Activated CD4-positive, alpha-beta T cell treated with anti-CD3 and anti-CD28 coated beads, Interleukin-2, Interleukin-4, amounts not matched to agents 100 ng/mL and 50 ng/mL, durations not matched to agents 16 hours and 8 hours (primary cell): ENCODE measurements around the gene ADGRE2.
"Not testable (repeated sequence)": the region's sequence is repeated elsewhere in the genome, so short reads cannot be mapped to it uniquely, and the experiment has no call there.

ENCODE experiments used
- DNase-seq: peaks from one replicate; pipeline ENCODE4 v3.0.0-alpha.2; 2020; ENCODE audit warnings: low spot score

ADGRE2 gene

DNA sequence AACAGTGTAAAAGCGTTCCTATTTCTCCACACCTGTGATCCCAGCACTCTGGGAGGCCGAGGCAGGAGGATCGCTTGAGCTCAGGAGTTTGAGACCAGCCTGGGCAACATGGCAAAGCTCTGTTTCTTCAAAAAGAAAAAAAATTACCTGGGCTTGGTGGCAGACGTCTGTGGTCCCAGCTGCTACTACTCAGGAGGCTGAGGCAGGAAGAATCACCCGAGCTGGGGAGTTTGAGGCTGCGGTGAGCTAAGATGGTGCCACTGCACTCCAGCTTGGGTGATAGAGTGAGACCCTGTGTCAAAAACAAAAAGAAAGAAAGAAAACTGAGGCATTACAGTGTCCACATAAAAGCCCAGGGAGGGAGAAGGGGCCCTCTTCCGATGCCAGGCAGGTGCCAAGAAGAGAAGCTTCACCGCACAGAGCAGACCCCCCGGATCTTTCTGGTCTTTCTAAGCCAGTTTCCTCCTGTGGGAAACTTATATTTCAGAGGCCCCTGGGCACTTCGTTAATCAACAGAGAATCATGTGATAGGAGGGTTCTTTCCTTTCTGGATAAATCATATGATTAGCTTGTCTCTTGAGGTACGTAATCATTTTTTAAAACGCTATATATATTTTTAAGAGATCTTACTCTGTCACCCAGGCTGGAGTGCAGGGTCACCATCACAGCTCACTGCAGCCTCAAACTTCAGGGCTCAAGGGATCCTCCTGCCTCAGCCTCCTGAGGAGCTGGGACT lies at the start of gene ADGRE2:
Gene ADGRE2 (minus strand): TSS at position 451 of the 736 bp plus-strand sequence. CDS start 1,804 bp downstream, outside the sequence.
- not testable (repeated sequence) for DNase-seq

DNA sequence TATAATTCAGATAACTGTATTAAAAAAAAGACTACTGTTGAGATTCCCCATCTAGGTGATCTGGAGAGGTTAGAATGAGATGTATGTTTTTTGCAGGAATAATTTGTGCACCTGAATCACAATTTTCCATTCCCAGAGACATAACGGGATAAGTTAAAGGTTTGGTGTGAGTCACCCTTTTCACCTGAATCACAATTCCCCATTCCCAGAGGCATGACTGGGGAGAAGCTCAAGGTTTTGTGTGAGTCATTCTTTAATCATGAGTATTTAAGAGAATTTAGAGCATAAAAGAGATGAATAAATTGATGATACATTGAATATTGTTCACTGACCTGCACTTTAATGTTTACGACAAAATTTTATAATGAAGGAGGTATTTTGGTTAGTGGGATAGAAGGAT lies 47.6 kb upstream of the ADGRE2 start:
- DNase-seq = no peak

DNA sequence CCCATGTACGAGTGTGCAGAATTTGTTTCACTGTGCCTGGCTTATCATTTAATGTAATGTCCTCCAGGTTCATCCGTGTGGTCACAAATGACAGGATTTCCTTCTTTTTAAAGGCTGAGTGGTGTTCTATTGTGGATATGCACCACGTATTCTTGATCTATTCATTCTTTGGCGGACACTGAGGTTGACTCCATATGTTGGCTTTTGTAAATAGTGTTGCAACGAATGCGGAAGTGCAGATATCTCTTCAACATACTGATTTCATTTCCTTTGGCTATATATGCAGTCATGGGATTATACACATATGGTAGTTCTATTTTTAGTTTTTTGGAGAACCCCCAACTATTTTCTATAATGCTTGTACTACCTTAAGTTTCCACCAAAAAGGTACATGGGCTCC lies 43.6 kb upstream of the ADGRE2 start:
- no peak for DNase-seq

DNA sequence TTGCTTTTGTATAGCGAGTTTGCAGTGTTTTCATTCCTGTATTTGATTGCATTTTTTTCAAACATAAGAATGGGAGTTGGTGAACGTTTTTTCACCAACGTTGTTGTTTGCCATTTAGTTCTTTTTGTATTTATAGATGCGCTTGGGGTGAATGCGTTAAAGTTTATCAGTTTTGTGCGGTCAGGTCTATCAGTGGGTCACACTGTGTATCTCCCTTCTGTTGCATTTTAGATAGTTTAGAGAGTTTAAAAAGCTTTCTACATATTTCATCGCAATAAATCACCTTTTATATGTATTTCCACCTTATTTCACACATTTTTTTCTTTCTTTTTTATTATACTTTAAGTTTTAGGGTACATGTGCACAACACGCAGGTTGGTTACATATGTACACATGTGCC lies 40.2 kb upstream of the ADGRE2 start:
- DNase-seq = no peak

DNA sequence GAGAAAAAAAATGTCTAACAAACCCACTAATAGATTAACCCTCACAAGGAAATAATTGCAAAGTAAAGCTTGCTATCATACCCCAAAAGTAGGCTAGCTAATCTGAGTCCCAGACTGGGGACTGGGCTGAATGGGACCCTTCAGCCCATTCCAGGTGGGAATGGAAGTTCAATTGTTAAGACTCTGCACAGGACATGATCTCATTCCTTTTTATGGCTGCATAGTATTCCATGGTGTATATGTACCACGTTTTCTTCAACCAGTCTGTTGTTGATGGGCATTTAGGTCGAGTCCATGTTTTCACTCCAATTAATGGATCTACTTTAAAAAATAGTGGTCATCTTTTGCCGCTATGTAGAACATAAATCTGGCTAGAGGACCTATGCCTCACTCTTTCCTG lies 38.7 kb upstream of the ADGRE2 start:
- DNase-seq = no peak

DNA sequence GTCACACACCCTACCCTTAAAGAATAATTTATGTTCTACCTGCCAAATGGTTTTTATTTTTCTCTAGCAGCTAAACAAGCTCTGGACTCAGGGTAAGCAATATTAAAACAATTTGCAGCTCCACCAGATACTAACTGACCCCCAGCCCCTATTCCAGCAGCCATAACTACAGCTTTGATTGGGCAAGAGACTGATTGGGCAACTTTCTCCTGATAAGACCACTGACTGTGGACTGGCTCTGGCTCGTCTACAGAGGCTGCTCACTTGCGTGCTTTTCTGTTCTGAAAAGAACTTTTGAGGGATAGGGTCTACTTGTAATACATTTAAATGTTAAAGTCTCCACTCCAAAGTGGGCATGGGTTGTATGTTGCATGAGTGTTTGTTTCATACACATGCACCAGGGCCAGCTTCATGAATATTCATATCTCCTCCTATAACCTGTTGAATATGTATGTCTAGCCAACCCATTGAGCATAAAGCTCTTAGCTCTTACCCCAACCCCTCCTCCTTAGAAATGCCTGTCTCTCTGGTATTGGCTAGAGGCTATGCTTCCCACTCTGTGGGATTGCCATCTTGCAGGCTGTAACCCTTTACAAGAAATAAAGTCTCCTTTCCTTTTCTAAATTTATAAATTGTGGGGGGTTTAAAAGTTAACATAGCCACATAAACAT lies 36.8 kb upstream of the ADGRE2 start:
- no peak for DNase-seq

DNA sequence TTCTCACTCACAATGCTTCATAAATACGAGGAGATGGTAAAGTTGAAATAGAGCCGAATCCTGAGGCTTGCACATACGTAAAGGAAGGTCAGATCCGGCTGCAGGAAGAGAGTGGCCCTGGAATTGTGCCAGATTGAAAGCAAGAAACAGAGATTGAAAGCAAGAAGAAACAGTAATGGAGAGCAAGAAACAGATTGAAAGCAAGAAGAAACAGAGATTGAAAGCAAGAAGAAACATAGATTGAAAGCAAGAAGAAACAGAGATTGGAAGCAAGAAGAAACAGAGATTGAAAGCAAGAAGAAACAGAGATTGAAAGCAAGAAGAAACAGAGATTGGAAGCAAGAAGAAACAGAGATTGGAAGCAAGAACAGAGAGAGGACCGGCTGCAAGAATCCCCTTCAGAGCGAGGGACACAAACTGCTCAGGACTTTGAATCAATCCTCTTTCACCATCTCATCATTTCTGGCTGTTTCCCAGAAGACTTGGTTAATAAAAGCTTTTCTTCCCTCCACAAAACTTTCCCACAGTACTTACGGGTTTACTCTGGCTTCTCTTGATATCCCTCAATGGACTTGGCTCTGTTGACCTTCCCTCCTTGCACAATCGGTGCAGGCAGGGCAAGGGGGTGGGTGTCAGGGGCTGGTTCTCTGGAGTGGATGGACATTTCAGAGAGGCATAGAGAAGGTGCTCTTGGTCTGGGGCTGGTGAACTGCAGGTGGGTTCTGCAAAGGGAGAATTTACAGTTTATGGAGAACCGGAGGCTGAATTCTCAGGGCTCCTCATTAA lies 31.1 kb upstream of the ADGRE2 start:
- DNase-seq = no peak

DNA sequence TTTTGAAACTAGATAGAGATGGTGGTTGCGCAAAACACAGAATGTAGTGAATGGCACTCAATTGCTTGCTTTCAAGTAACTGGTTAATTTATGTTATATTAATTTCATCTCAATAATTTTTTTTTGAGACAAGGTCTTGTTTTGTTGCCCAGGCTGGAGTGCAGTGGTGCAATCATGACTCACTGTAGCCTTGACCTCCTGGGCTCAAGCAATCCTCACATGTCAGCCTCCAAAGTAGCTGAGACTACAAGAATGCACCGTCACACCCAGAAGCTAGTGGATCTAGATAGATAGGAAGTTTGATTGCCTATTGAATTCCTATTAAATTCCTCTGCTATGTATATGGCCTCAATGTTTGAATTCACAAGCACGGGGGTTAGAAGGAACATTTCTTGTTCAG lies 26.4 kb upstream of the ADGRE2 start:
- DNase-seq = no peak

DNA sequence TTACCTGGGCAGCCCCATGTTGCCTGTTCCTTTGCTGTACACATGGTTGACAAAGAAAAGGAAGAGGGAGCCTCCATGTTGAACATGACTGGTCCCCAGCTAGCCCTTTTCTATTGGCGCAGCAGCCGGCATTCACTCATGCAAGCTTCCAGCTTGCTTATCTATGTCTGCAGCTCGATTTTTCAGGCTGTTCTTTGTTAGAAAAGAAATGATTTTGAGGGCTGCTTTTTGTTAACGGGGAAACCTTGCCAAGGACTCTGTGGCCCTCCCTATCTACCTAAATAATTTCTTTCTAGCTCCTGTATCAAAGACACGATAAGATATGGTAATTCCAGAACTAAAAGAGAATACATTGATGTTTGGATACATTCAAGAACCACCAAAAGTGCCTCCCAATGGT lies 20.4 kb upstream of the ADGRE2 start:
- no peak for DNase-seq

DNA sequence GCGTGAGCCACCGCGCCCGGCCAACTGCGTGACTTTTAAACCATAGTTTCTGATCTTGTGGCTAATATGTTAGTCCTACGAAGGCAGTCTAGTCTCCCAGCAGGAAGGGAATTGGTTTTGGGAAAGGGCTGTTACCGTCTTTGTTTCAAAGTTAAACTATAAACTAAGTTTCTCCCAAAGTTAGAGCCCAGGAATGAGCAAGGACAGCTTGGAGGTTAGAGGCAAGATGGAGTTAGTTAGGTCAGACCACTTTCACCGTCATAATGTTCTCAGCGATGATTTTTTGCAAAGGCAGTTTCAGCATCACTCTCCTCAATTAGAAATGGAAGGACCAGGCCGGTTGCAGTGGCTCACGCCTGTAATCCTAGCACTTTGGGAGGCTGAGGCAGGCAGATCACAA lies 17.7 kb upstream of the ADGRE2 start:
- DNase-seq = no peak

DNA sequence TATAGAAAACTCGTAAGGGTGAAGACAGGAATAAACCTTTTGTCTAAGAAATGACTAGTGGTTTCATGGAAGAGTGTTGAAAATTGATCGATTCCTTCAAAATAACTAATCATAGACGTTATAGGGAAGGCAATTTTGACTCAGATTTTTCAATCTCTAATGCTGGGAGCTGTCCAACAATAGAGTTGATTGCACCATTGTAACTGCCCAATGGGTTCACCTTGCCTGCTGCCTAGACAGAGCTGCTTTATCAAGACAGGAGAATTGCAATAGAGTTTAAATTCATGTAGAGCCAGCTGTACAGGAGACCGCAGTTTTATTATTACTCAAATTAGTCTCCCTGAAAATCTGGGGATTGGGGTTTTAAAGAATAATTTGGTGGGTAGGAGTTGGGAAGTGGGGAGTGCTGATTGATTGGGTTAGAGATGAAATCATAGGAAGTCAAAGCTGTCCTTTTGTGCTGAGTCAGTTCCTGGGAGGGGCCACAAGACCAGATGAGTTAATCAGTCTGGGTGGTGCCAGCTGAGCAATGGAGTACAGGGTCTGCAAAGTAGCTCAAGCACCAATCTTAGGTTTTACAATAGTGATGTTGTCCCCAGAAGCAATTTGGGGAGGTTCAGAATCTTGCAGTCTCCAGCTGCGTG lies 16.8 kb upstream of the ADGRE2 start:
- DNase-seq = no peak

DNA sequence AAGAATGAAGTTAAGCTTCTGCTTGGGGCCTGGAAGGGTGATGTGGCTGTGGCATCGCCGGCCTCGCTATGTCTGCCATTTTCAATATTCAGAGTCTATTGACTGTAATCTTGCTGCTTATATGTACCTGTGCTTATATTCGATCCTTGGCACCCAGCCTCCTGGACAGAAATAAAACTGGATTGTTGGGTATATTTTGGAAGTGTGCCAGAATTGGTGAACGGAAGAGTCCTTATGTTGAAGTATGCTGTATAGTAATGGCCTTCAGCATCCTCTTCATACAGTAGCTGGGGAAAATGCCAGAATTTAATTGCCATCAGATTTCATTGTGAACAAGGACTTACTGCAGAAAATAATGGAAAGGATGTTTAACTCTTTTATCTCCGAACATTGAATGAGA lies 13.9 kb upstream of the ADGRE2 start:
- DNase-seq = not testable (repeated sequence)

DNA sequence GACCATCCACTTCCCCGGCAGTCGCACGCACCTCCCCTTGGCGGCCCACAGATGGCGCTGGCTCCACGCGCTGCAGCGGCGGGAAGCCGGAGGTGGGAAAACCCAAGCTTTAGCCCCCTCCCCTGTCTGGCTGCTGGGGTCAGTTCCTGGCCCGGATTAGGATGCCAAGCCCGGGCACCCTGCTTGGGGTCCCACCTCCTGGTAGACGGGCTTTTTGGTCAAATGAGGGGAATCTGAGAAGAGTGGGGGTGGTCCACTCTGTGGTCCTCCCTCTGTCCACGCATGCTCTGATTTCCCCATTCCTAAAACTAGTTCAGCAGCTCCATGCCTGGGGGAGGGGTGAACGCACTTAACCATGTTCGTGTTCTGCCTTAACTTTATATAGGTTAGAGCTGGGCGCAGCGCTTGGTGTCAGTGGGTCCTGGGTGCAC lies 8.1 kb upstream of the ADGRE2 start:
- DNase-seq = peak; percentile 8

DNA sequence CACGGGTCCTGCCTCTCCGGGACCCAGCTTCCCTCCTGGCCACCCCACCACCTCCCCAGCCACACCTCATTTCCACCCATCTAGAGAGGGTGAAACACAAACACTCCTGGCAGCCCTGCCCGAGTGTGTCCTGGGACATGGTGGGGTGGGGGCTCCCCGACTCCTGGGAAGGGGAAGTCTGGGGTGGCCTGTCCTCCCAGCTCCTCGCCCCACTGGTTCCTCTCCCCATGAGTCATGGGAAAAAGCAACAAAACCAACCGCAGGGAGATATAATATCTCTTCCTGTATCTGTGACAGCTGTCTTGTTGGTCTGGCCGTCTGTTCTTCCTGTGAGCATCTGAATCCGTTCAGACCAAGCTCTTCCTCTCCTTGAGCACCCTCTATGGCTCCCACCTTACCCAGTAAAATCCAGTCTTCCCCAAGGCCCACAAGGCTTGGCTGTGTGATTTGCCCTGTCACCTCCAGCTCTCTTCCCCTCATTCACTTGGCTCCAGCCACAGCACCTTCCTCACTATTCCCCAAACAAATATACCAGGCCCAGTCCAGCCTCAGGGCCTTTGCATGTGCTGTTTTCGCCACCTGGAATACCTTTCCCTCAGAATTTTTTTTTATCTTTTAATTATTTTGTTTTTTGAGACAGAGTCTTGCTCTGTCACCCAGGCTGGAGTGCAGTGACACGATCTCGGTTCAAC lies 6.9 kb upstream of the ADGRE2 start:
- DNase-seq = peak; percentile 19

DNA sequence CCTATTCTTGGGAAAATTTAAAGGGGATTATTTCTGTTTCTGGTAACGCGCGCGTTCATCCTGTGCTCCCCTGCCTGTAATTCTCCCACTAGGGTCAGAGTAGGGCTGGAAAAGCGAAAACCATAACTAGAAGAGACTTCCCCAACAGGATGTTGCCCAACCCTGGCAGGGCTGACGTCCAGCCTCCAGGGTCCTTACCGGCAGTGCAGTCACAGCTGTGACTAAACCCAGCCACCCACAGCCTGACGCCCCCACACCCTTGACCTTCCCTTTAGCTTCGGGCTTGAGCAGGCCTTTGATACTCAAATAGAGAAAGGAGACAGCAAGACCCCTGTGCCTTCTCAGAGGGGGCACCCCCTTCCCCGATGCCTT lies 6.4 kb upstream of the ADGRE2 start:
- peak; percentile 15 for DNase-seq

DNA sequence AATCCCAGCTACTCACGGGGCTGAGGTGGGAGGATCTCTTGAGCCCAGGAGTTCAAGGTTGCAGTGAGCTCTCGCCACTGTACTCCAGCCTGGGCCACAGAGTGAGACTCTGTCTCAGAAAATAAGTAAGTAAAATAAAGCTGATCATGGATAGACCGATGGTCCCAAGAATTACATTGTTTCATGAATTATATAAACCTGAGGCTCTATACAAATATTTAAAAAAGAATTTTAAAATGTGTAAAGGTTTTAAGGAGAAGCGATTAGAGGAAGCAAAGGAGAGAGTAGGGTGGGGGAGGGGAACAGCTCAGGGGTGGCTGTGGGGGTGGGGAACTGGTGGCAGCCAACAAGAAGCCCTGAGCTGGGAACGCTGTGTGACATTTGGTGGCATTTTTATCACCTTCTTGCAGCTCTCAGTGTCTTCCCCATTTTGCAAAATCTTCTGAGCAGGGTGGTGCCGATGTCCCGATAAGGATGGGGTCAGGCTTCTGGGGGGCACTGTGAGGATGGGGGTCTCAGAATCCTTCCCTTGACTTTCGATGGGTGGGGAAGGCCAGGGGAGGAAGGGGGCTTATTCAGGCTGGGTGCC lies 5.1 kb upstream of the ADGRE2 start:
- not testable (repeated sequence) for DNase-seq

DNA sequence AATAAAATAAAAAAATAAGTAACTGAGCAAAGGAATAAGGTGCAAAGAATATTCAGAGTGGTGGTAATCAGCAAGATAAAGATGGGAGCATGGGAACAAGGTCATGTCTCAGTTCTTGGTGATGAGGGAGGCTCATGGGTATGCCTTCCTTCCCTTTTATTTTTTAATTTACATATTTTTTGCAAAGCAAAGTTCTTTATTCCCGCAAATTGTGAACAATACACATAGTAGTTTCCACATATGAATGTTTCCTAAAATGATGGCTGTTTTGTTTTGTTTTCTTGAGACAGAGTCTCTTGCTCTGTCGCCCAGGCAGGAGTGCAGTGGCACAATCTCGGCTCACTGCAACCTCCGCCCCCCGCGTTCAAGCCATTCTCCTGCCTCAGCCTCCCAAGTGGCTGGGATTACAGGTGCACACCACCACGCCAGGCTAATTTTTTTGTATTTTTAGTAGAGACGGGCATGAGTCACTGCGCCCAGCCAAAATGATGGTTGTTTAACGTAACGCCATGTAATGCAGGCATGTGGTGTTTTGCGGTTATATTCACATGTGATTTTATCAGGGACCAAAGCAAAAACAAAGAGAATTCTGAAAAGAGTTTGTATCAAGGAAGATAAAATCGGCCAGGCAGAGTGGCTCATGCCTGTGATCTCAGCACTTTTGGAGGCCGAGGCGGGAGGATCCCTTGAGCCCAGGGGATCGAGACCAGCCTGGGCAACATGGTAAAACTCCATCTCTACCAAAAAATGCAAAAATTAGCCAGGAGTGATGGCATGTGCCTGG lies 4.5 kb upstream of the ADGRE2 start:
- DNase-seq = no peak

DNA sequence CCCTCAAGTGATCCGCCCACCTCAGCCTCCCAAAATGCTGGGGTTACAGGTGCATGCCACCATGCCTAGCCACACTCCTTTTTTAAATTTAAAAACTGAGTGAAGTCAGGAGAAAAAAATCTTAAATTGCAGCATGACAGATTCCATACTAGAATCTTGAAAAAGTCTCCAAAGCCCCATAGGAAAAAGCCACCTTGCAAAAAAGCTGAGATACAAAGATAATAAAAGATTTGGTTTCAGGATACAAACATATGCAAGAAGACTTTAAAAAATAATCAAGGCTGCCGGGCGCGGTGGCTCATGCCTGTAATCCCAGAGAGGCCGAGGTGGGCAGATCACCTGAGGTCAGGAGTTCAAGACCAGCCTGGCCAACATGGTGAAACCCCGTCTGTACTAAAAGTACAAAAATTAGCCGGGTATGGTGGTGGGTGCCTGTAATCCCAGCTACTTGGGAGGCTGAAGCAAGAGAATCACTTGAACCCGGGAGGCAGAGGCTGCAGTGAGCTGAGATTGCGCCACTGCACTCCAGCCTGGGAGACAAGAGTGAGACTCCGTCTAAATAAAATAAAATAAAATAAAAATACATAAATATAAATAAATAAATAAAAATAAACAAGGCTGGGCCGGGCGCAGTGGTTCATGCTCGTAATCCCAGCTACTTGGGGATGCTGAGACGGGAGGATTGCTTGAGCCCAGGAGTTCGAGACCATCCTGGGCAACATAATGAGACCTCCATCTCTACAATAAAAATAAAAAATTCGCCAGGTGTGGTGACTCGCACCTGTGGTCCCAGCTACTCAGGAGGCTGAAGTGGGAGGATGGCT lies 3.6 kb upstream of the ADGRE2 start:
- not testable (repeated sequence) for DNase-seq

DNA sequence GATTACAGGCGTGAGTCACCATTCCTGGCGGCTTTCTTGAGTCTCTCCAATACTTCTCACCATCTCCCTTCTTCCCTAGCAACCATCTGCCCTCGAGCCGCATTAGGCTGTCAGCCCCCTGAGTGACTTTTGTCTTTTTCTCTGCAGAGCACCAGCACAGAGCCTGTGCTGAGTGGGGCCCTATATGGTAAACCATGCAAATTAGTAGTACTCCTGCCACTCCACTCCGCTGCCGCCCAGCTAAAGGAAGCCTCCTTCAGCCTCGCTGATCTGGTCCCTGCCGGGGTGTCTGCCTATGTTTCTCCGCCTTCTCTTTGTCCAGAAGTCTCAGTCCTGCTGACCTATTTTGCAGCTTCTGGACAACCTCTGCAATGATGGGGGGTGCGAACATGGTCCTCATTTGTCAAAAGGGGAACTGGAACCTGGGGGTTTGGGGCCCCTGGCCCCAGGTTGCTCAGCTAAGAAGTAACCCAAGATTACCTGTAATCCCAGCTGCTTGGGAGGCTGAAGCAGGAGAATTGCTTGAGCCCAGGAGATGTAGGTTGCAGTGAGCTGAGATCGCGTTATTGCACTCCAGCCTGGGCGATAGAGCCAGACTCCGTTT lies 2.4 kb upstream of the ADGRE2 start:
- not testable (repeated sequence) for DNase-seq
